ENCODE measurements around the gene UBE3D. TPM values are rescaled to one million over a fixed set of nuclear protein-coding genes. Genes with fewer than 3 reads are reported as not detected.

The UBE3D gene
- total RNA-seq, 2 donors from 2014 or later, result 16.2 to 18.0 TPM

GRCh38 chr6:83008626-83009025 lies 57.0 kb downstream of the UBE3D start:
- Mint-ChIP-seq H3K27ac (no peak overlapping the region), H3K4me3 (no peak overlapping the region), H3K27me3 (ENCODE audit: insufficient read depth) (no peaks in the 10 kb centered on the region), H3K36me3 (ENCODE audit: low read depth) (peaks cover 35% of the 10 kb centered on the region), H3K9me3 (no peaks in the 10 kb centered on the region), H3K4me1 (peaks cover 8% of the 10 kb centered on the region)
- no peaks in the 10 kb centered on the region for H3K4me1 ChIP-seq (ENCODE audit: control insufficient read depth, insufficient read depth, low read length)
- peaks cover 18% of the 10 kb centered on the region for H3K36me3 ChIP-seq (ENCODE audit: control insufficient read depth, insufficient read depth, low read length)
- H3K9ac ChIP-seq (ENCODE audit: extremely low read depth, low read length, poor library complexity, severe bottlenecking), result no peak overlapping the region
- 86% methylated on average over 1 of the region's 1 CpG; no CpG with 5 or more reads in 1 of the 2 experiments for WGBS, 2 experiments (ENCODE audit: insufficient coverage in 1 of 2, insufficient read length in 1 of 2)
- H3K27me3 ChIP-seq (ENCODE audit: control insufficient read depth, insufficient read depth, low read length, poor library complexity, severe bottlenecking), result no peaks in the 10 kb centered on the region
- no peak for DNase-seq
- no peak for TF ChIP-seq CTCF (conservative IDR thresholded peaks at IDR 0.05)
- no peak overlapping the region for H3K27ac ChIP-seq (ENCODE audit: low read depth, low read length)
- no peak overlapping the region for H3K4me3 ChIP-seq (ENCODE audit: low read length)
- H3K9me3 ChIP-seq (ENCODE audit: control insufficient read depth, low read length), result no peaks in the 10 kb centered on the region

GRCh38 chr6:83006270-83006905 lies 59.3 kb downstream of the UBE3D start:
- no peak for DNase-seq
- Histone ChIP-seq H3K4me1 (ENCODE audit: control insufficient read depth, insufficient read depth, low read length) (no peaks in the 10 kb centered on the region), H3K27ac (ENCODE audit: low read depth, low read length) (no peak overlapping the region), H3K4me3 (ENCODE audit: low read length) (no peak overlapping the region), H3K9me3 (ENCODE audit: control insufficient read depth, low read length) (no peaks in the 10 kb centered on the region), H3K36me3 (ENCODE audit: control insufficient read depth, insufficient read depth, low read length) (peaks cover 7% of the 10 kb centered on the region), H3K27me3 (ENCODE audit: control insufficient read depth, insufficient read depth, low read length, poor library complexity, severe bottlenecking) (no peaks in the 10 kb centered on the region), H3K9ac (ENCODE audit: extremely low read depth, low read length, poor library complexity, severe bottlenecking) (no peak overlapping the region)
- WGBS, 2 experiments (ENCODE audit: insufficient coverage in 1 of 2, insufficient read length in 1 of 2), result 86 to 93% methylated on average over 1 of the region's 2 CpGs
- peaks cover 14% of the 10 kb centered on the region for H3K36me3 Mint-ChIP-seq (ENCODE audit: low read depth)
- no peaks in the 10 kb centered on the region for H3K9me3 Mint-ChIP-seq
- H3K4me1 Mint-ChIP-seq, result peaks cover 8% of the 10 kb centered on the region
- no peak overlapping the region for H3K27ac Mint-ChIP-seq
- H3K4me3 Mint-ChIP-seq, result no peak overlapping the region
- TF ChIP-seq CTCF (conservative IDR thresholded peaks at IDR 0.05), result no peak
- no peaks in the 10 kb centered on the region for H3K27me3 Mint-ChIP-seq (ENCODE audit: insufficient read depth)

GRCh38 chr6:82996156-82996555 lies 69.5 kb downstream of the UBE3D start:
- H3K27ac Mint-ChIP-seq, result no peak overlapping the region
- no peaks in the 10 kb centered on the region for H3K27me3 Mint-ChIP-seq (ENCODE audit: insufficient read depth)
- H3K4me3 Mint-ChIP-seq, result no peak overlapping the region
- DNase-seq, result no peak
- H3K4me3 ChIP-seq (ENCODE audit: low read length), result no peak overlapping the region
- peaks cover 3% of the 10 kb centered on the region for H3K4me1 Mint-ChIP-seq
- no peak overlapping the region for H3K27ac ChIP-seq (ENCODE audit: low read depth, low read length)
- H3K9me3 Mint-ChIP-seq, result no peaks in the 10 kb centered on the region
- H3K9me3 ChIP-seq (ENCODE audit: control insufficient read depth, low read length), result no peaks in the 10 kb centered on the region
- H3K9ac ChIP-seq (ENCODE audit: extremely low read depth, low read length, poor library complexity, severe bottlenecking), result no peak overlapping the region
- H3K4me1 ChIP-seq (ENCODE audit: control insufficient read depth, insufficient read depth, low read length), result no peaks in the 10 kb centered on the region
- no peaks in the 10 kb centered on the region for H3K27me3 ChIP-seq (ENCODE audit: control insufficient read depth, insufficient read depth, low read length, poor library complexity, severe bottlenecking)
- TF ChIP-seq CTCF (conservative IDR thresholded peaks at IDR 0.05), result no peak
- peaks cover 6% of the 10 kb centered on the region for H3K36me3 ChIP-seq (ENCODE audit: control insufficient read depth, insufficient read depth, low read length)
- peaks cover 15% of the 10 kb centered on the region for H3K36me3 Mint-ChIP-seq (ENCODE audit: low read depth)
